ENCODE measurements around the gene MOV10L1.

The MOV10L1 gene

GRCh38 chr22:50182176-50183081 lies 92.6 kb downstream of the MOV10L1 start:
- DNase-seq (ENCODE audit: low read depth): no peak
- no peak for TF ChIP-seq MYC (IDR thresholded peaks at IDR 0.05; ENCODE audit: low read depth, low read length)
- TF ChIP-seq POLR2A (IDR thresholded peaks at IDR 0.05; ENCODE audit: extremely low read depth, insufficient read length): no peak
- TF ChIP-seq CTCF (IDR thresholded peaks at IDR 0.05; ENCODE audit: low read depth, low read length): no peak
- TF ChIP-seq MAX (IDR thresholded peaks at IDR 0.05; ENCODE audit: low read depth, low read length): no peak

GRCh38 chr22:50183141-50183971 lies 93.5 kb downstream of the MOV10L1 start:
- no peak for DNase-seq (ENCODE audit: low read depth)
- no peak for TF ChIP-seq MAX (IDR thresholded peaks at IDR 0.05; ENCODE audit: low read depth, low read length)
- TF ChIP-seq POLR2A (IDR thresholded peaks at IDR 0.05; ENCODE audit: extremely low read depth, insufficient read length): no peak
- TF ChIP-seq CTCF (IDR thresholded peaks at IDR 0.05; ENCODE audit: low read depth, low read length): no peak
- no peak for TF ChIP-seq MYC (IDR thresholded peaks at IDR 0.05; ENCODE audit: low read depth, low read length)
- no peak overlapping the region for H3K4me3 ChIP-seq (ENCODE audit: low read depth, low read length)

More at GRCh38 chr22:50182176-50183081, 92.6 kb downstream of the MOV10L1 start:
- H3K4me3 ChIP-seq (ENCODE audit: low read depth, low read length): no peak overlapping the region

GRCh38 chr22:50184004-50184901 lies 94.4 kb downstream of the MOV10L1 start:
- no peak overlapping the region for H3K4me3 ChIP-seq (ENCODE audit: low read depth, low read length)
- TF ChIP-seq POLR2A (IDR thresholded peaks at IDR 0.05; ENCODE audit: extremely low read depth, insufficient read length): no peak
- TF ChIP-seq CTCF (IDR thresholded peaks at IDR 0.05; ENCODE audit: low read depth, low read length): no peak
- TF ChIP-seq MYC (IDR thresholded peaks at IDR 0.05; ENCODE audit: low read depth, low read length): no peak
- TF ChIP-seq MAX (IDR thresholded peaks at IDR 0.05; ENCODE audit: low read depth, low read length): no peak
- no peak for DNase-seq (ENCODE audit: low read depth)

GRCh38 chr22:50184902-50185374 lies 95.1 kb downstream of the MOV10L1 start:
- no peak for DNase-seq (ENCODE audit: low read depth)
- TF ChIP-seq POLR2A (IDR thresholded peaks at IDR 0.05; ENCODE audit: extremely low read depth, insufficient read length): no peak
- peak overlapping the region; percentile 23 for H3K4me3 ChIP-seq (ENCODE audit: low read depth, low read length)

GRCh38 chr22:50185375-50186087 lies 95.7 kb downstream of the MOV10L1 start, which contains the start of gene TRABD:
TSS of gene TRABD (plus strand) at chr22:50185913. CDS start at chr22:50193061, 7,148 bp downstream.
- peak; percentile 90 for DNase-seq (ENCODE audit: low read depth)
- TF ChIP-seq CTCF (IDR thresholded peaks at IDR 0.05; ENCODE audit: low read depth, low read length) (no peak), MYC (IDR thresholded peaks at IDR 0.05; ENCODE audit: low read depth, low read length) (no peak; the same call in 1 of the 2 replicates), MAX (IDR thresholded peaks at IDR 0.05; ENCODE audit: low read depth, low read length) (no peak), POLR2A (IDR thresholded peaks at IDR 0.05; ENCODE audit: extremely low read depth, insufficient read length) (no peak)
- peak within 1 kb of the TSS; percentile 64 for H3K4me3 ChIP-seq (ENCODE audit: low read depth, low read length)
